Peyer's patch (tissue), 4 donors: ENCODE measurements around the gene OSBPL3.

Experiments
- CTCF ChIP-seq, 6 experiments: fragments of 450-650 bp in 4 of 6; fragments of 200-600 bp in 2 of 6; sonication (generic) in 1 of 6; IDR thresholded peaks; one replicate each; pipeline ENCODE4 v1.5.1; 2017 to 2019; ENCODE audit warnings: antibody characterized with exemption in 6 of 6, mild to moderate bottlenecking in 3 of 6, moderate library complexity in 1 of 6
- POLR2A ChIP-seq, 2 donors: fragments of 450-650 bp; IDR thresholded peaks; one replicate each; pipeline ENCODE4 v1.5.1; 2017; ENCODE audit warnings: antibody characterized with exemption in 2 of 2, mild to moderate bottlenecking in 2 of 2, moderate library complexity in 2 of 2

- TF ChIP-seq CTCF (IDR thresholded peaks at IDR 0.05) (no peak), POLR2A (IDR thresholded peaks at IDR 0.05) (no peak)
Measured at GRCh38 chr7:24968165-24968564, 11.8 kb downstream of the OSBPL3 start.
